Activated gamma-delta T cell treated with Interleukin-2 at 50 U/mL for 16 hours (primary cell): ENCODE measurements around the gene ATXN7L3.
"Not testable (repeated sequence)": the region's sequence is repeated elsewhere in the genome, so short reads cannot be mapped to it uniquely, and the experiment has no call there.

Experiments used
- DNase-seq: peaks from one replicate; pipeline ENCODE4 v3.0.0-alpha.2; 2020

ATXN7L3 gene

DNA sequence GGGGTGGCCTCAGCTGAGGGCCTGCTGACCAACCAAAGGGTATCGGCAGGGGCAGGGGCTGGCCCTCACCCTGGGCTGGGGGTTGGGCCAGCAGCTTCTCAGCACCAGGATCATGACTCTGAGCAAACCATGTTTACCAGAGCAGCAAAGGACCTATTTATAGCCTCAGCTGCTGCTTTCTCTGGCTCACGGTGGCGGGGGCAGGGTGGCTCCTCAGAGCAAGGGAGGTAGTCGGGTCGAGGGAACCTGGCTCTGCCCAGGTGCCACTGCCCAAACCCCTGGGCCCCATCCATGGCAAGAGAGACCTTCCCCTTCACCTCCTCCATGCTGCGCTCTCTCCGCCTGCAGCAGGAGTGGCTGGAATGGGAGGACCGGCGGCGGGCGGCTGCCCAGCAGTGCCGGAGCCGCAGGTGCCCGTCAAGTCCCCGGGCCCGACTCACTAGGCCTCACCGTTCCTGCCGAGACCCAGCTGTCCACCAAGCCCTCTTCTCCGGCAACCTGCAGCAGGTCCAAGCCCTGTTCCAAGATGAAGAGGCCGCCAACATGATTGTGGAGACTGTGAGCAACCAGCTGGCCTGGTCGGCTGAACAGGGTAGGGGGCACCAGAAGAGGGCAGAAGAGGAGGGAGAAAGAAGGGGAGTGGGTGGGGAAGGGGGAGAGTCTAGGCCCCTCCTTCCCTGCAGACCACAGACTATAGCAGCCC lies 29.0 kb downstream of the ATXN7L3 start, which contains the start of gene ASB16:
Gene ASB16 (plus strand): TSS at position 206 of the 703 bp plus-strand sequence. CDS start 86 bp downstream, at position 292.
- no peak for DNase-seq

DNA sequence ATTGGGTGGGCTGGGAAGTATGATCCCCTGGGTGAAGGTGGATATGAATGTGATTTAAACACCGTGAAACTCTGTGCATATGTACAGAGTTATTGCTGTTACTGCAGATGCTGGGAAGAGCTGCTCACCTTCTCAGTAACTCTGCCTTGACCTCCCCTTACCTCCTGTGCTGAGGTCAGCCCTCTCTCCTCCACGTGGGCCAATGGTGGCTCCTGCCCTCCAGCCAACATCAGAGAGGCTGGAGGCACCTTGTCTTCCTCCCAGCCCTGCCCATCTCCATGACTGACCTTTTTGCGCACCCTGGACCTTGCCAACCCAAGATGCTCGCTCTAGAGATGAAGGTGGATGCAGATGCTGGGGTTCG lies 29.6 kb downstream of the ATXN7L3 start:
- DNase-seq = no peak

- no peak for DNase-seq
Observed at GRCh38 chr17:44167181-44167861, 32.4 kb downstream of the ATXN7L3 start.

DNA sequence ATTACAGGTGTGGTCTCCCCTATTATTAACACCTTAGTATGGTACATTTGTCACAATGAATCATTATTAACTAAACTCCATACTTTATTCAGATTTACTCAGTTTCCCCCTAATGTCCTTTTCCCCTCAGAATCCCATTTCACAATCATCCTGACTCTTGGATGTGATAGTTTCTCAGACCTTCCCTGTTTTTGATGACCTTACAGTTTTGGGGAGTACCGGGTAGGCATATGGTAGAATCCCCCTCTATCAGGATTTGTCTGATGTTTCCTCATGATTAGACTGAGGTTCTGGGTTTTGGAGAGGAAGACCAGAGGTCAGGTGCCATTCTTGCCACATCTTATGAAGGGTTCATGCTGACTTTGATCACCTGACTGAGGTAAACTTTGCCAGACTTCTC lies 35.2 kb downstream of the ATXN7L3 start:
- DNase-seq = no peak

GRCh38 chr17:44159519-44160210 lies 40.0 kb downstream of the ATXN7L3 start:
- no peak for DNase-seq

DNA sequence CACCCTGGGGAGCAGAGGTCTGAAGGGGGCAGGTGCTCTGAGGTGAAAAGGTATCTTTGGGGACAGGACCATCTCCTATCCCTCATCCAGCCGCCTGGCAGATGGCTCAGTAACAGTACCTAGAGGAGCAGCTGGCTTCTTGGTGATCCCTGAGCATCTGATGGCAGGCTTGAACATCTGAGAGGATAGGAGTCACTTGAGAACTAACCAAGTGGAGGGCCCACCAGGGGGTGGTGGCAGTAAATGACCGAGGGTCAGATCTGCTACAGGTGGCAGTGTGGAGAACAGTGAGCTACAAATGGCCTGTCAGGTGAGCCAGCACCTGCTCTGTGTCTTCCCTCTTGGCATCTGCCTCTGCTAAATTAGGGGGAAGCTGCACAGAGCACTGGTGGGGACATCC lies 44.2 kb downstream of the ATXN7L3 start:
- no peak for DNase-seq

DNA sequence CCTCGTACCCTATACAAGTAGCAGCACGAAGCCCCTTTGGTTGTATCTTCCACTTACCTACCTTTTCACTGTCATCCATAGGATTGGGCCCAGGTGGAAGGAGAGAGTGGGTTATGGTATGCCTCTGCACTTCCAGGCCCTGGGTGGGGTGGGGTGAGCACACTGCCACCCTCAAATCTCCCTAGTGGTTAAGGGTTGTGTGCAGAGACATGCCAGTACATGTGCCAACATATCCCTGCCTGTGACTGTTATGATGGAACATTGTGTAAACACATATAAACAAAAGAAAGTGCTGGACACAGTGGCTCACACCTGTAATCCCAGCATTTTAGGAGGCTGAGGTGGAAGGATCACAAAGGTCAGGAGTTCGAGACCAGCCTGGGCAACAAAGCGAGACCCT lies 46.8 kb downstream of the ATXN7L3 start:
- DNase-seq = no peak

DNA sequence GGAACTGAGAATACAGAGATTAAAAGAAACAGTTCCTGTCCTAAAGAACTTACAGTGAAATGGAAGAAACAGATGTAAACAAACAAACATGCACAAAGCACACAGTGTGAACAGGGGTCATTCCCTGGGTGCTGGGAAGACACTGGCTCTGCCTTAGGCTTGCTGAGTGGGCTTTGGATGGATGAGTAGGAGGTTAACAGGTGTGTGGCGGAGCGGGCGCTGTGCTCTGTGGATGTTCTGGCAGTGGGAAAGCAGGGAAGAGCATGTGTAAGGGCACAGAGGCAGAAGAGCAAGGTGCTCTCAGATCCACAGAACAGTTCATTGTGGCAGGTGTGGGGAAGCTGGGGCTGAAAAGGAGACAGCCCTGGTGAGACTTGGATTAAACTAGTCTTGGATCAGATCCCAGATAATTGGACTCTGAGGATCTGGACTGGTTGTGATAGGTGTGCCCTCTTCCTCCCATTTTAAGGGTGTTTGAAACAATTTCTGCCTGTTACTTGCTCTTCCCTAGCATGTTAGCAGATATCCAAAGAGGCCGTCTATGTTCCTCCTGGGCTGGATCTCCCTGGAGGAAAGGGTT lies 49.8 kb downstream of the ATXN7L3 start:
- no peak for DNase-seq

DNA sequence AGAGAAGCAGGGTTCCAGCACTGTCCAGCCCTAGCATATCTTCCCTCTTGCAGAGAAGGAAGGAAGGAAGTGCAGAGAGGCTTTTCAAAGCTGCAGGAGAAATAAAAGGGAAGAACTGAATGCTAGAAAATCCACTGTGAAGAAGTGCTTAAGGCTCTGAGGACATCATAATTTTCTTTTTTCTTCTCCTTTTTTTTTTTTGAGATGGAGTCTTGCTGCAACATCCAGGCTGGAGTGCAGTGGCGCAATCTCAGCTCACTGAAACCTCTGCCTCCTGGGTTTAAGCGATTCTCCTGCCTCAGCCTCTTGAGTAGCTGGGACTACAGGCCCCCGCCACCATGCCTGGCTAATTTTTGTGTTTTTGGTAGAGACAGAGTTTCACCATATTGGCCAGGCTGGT lies 50.6 kb downstream of the ATXN7L3 start:
- DNase-seq = not testable (repeated sequence)

GRCh38 chr17:44147812-44148211 lies 51.9 kb downstream of the ATXN7L3 start:
- no peak for DNase-seq

- DNase-seq = no peak
Observed at GRCh38 chr17:44146375-44147346, 53.0 kb downstream of the ATXN7L3 start.

- DNase-seq = no peak
Observed at GRCh38 chr17:44144966-44145739, 54.5 kb downstream of the ATXN7L3 start.

- DNase-seq = not testable (repeated sequence)
Observed at GRCh38 chr17:44143921-44144320, 55.8 kb downstream of the ATXN7L3 start.
